HCT116 (cell line): ENCODE data around the gene VANGL1. TPM values are rescaled to one million over a fixed set of nuclear protein-coding genes. Genes with fewer than 3 reads are reported as not detected.

ENCODE experiments used
- ATAC-seq: fragments of 200-7000 bp; cut with Tn5 transposase; 2 replicates; pipeline ENCODE4 v1.9.1; 2020; ENCODE audit warnings: mild to moderate bottlenecking, moderate library complexity
- BruUV-seq: library from RNA; stranded (reverse); fragments of 400-500 nt; replicated peaks from 2 replicates; lab custom pipeline; 2021; lab: Mats Ljungman, UMichigan
- CTCF ChIA-PET: fragments of 300-600 bp; sonication (Branson Sonifier 250); formaldehyde crosslinking; loops from one replicate; lab custom pipeline; 2021; ENCODE audit warnings: antibody characterized with exemption; lab: Charles Lee
- POLR2A ChIA-PET: fragments of 300-600, 350-600 bp; sonication (Branson Sonifier 250); formaldehyde crosslinking; loops from one replicate; lab custom pipeline; 2021; ENCODE audit warnings: antibody characterized with exemption; lab: Charles Lee
- RAD21 ChIA-PET, 2 experiments: fragments of 300-600 bp; sonication (Branson Sonifier 250); formaldehyde crosslinking; loops; one replicate each; lab custom pipeline; 2023; ENCODE audit warnings: low total read pairs in 2 of 2; ENCODE audit not compliant: uncharacterized antibody in 2 of 2, unreplicated experiment in 2 of 2, low non-redundant PET in 1 of 2; lab: Charles Lee
- DNase-seq: peaks from one replicate; pipeline ENCODE4 v3.0.0-alpha.2; 2010; ENCODE audit warnings: low read depth, low spot score
- H2AFZ ChIP-seq: fragments of 200-600 bp; shearing (Covaris generic), sonication (generic); 2 replicates; pipeline ENCODE4 v1.6.1; 2017; ENCODE audit warnings: low read depth, mixed run types, mixed read lengths, antibody characterized with exemption, low read length; ENCODE audit not compliant: poor library complexity, severe bottlenecking
- H3K27ac ChIP-seq: 2 replicates; pipeline ENCODE4 v1.5.1; 2012; ENCODE audit warnings: low read depth, low read length
- H3K27me3 ChIP-seq: fragments of 200-600 bp; sonication (generic); 2 replicates; pipeline ENCODE4 v1.6.1; 2016; ENCODE audit warnings: mixed run types, low read length, mixed read lengths; ENCODE audit not compliant: insufficient read depth
- H3K36me3 ChIP-seq, 2 experiments: fragments of 200-500 bp in 1 of 2; fragments of 200-600 bp in 1 of 2; sonication (Bioruptor generic) in 1 of 2; sonication (generic) in 1 of 2; 2 replicates each; pipeline versions ENCODE4 v1.5.1 to v1.6.1; 2014 to 2016; ENCODE audit warnings: low read length in 2 of 2, inconsistent platforms in 1 of 2, mixed read lengths in 1 of 2, mixed run types in 1 of 2; ENCODE audit not compliant: insufficient read depth in 2 of 2, control insufficient read depth in 1 of 2
- H3K4me1 ChIP-seq, 2 experiments: fragments of 200-600 bp in 1 of 2; sonication (generic) in 1 of 2; 2 replicates each; pipeline versions ENCODE4 v1.5.1 to v1.6.1; 2012 to 2017; ENCODE audit warnings: low read length in 2 of 2, inconsistent platforms in 1 of 2, mild to moderate bottlenecking in 1 of 2, mixed read lengths in 1 of 2, mixed run types in 1 of 2, moderate library complexity in 1 of 2; ENCODE audit not compliant: insufficient read depth in 2 of 2, control insufficient read depth in 1 of 2
- H3K4me2 ChIP-seq: fragments of 200-600 bp; sonication (generic); 2 replicates; pipeline ENCODE4 v1.6.1; 2017; ENCODE audit warnings: mixed run types, low read length, mixed read lengths
- H3K4me3 ChIP-seq, 2 experiments: fragments of 200-600 bp in 1 of 2; sonication (generic) in 1 of 2; replicated peaks in 1 of 2; 2 replicates each; pipeline ENCODE4 v1.5.1; 2011 to 2016; ENCODE audit warnings: low read length in 2 of 2, control low read depth in 1 of 2, low read depth in 1 of 2, mild to moderate bottlenecking in 1 of 2, mixed read lengths in 1 of 2, mixed run types in 1 of 2
- H3K79me2 ChIP-seq: fragments of 200-600 bp; sonication (generic); 2 replicates; pipeline ENCODE4 v1.6.1; 2017; ENCODE audit warnings: mild to moderate bottlenecking, mixed run types, low read length, moderate library complexity, mixed read lengths; ENCODE audit not compliant: insufficient read depth
- H3K9ac ChIP-seq: fragments of 200-600 bp; sonication (generic); 2 replicates; pipeline ENCODE4 v1.6.1; 2016; ENCODE audit warnings: low read length, mixed read lengths
- H3K9me2 ChIP-seq: fragments of 200-600 bp; sonication (generic), shearing (Covaris generic); 2 replicates; pipeline ENCODE4 v1.6.1; 2017; ENCODE audit warnings: mixed run types, mild to moderate bottlenecking, moderate library complexity; ENCODE audit not compliant: insufficient read depth
- H3K9me3 ChIP-seq, 2 experiments: fragments of 200-500 bp in 1 of 2; fragments of 200-600 bp in 1 of 2; sonication (Bioruptor generic) in 1 of 2; sonication (generic) in 1 of 2; 2 replicates each; pipeline ENCODE4 v1.6.1; 2014 to 2017; ENCODE audit warnings: low read length in 2 of 2, mixed read lengths in 2 of 2, inconsistent platforms in 1 of 2, low read depth in 1 of 2, mild to moderate bottlenecking in 1 of 2, mixed run types in 1 of 2, moderate library complexity in 1 of 2; ENCODE audit not compliant: control insufficient read depth in 1 of 2, insufficient read depth in 1 of 2
- H4K20me1 ChIP-seq: fragments of 200-600 bp; sonication (generic), shearing (Covaris generic); 2 replicates; pipeline ENCODE4 v1.6.1; 2017; ENCODE audit warnings: mixed run types, mild to moderate bottlenecking, moderate library complexity; ENCODE audit not compliant: insufficient read depth
- ATF3 ChIP-seq: IDR thresholded peaks from 2 replicates; pipeline ENCODE4 v1.6.1; 2012
- CBX3 ChIP-seq: IDR thresholded peaks from 2 replicates; pipeline ENCODE4 v1.6.1; 2012; ENCODE audit warnings: low read depth
- CEBPB ChIP-seq: IDR thresholded peaks from 2 replicates; pipeline ENCODE4 v1.6.1; 2012; ENCODE audit warnings: low read depth
- CTCF ChIP-seq, 3 experiments: fragments of 200-600 bp in 1 of 3; sonication (generic) in 1 of 3; IDR thresholded peaks in 2 of 3; conservative IDR thresholded peaks in 1 of 3; 2 replicates each; pipeline ENCODE4 v1.5.1; 2012 to 2017; ENCODE audit warnings: low read depth in 2 of 3, low read length in 2 of 3, antibody characterized with exemption in 1 of 3, borderline replicate concordance in 1 of 3, control low read depth in 1 of 3, mild to moderate bottlenecking in 1 of 3, mixed read lengths in 1 of 3, mixed run types in 1 of 3, moderate library complexity in 1 of 3; ENCODE audit not compliant: insufficient read depth in 1 of 3
- EGR1 ChIP-seq: IDR thresholded peaks from 2 replicates; pipeline ENCODE4 v1.6.1; 2012; ENCODE audit warnings: low read depth
- ELF1 ChIP-seq: IDR thresholded peaks from 2 replicates; pipeline ENCODE4 v1.6.1; 2012; ENCODE audit warnings: low read depth, borderline replicate concordance
- EZH2phosphoT487 ChIP-seq: fragments of 200-600 bp; IDR thresholded peaks from 2 replicates; pipeline ENCODE4 v1.6.1; 2018; ENCODE audit warnings: antibody characterized with exemption, borderline replicate concordance
- POLR2A ChIP-seq: IDR thresholded peaks from 2 replicates; pipeline ENCODE4 v1.7.0; 2011; ENCODE audit warnings: borderline replicate concordance; ENCODE audit not compliant: insufficient read depth, insufficient read length; ENCODE audit errors: extremely low read depth
- REST ChIP-seq: IDR thresholded peaks from 2 replicates; pipeline ENCODE4 v1.6.1; 2012; ENCODE audit warnings: low read depth
- SRF ChIP-seq: IDR thresholded peaks from 2 replicates; pipeline ENCODE4 v1.6.1; 2012; ENCODE audit warnings: low read depth
- TCF7L2 ChIP-seq: IDR thresholded peaks from 2 replicates; pipeline ENCODE4 v1.7.0; 2011; ENCODE audit warnings: borderline replicate concordance, inconsistent platforms; ENCODE audit not compliant: insufficient read depth, insufficient read length; ENCODE audit errors: extremely low read depth
- YY1 ChIP-seq: IDR thresholded peaks from 2 replicates; pipeline ENCODE4 v1.6.1; 2011; ENCODE audit warnings: low read length, low read depth, moderate library complexity, mild to moderate bottlenecking; ENCODE audit not compliant: insufficient replicate concordance; ENCODE audit errors: extremely low read depth
- intact Hi-C: fragments of 100-400 bp; cut with micrococcal nuclease; formaldehyde crosslinking; loops from 2 replicates; pipeline ENCODE4 v1.10.0; 2022
- total RNA-seq: library from RNA; stranded (reverse); gene quantifications from one replicate; pipeline ENCODE4 v1.2.1, GENCODE V29; 2021; ENCODE audit not compliant: unreplicated experiment

The VANGL1 gene
- total RNA-seq, 1 experiment from 2014 or later, result 23.5 TPM

- no peak overlapping the region for H3K4me2 ChIP-seq
- no peaks in the 10 kb centered on the region for H3K9me3 ChIP-seq
- H3K79me2 ChIP-seq, result no peaks in the 10 kb centered on the region
- RAD21 ChIA-PET, result interaction anchor here (1.2 to 1.5 kb wide), 3 partner anchors 98 to 793 kb away, joined by 3 to 12 read pairs (median 10); no protein-coding TSS in a partner anchor
- CTCF ChIA-PET, result interaction anchor here (0.8 to 4.0 kb wide), 26 partner anchors 9 to 794 kb away, joined by 3 to 32 read pairs (median 6); no protein-coding TSS in a partner anchor
- no peak overlapping the region for H3K27ac ChIP-seq
- no peaks in the 10 kb centered on the region for H3K36me3 ChIP-seq
- POLR2A ChIA-PET, result no interaction called here
- no peaks in the 10 kb centered on the region for H4K20me1 ChIP-seq
- no peak for DNase-seq
- no peak overlapping the region for H3K9ac ChIP-seq
- H3K9me2 ChIP-seq, result no peaks in the 10 kb centered on the region
- no peak overlapping the region for H2AFZ ChIP-seq
- BruUV-seq, result no TSS peak
- H3K27me3 ChIP-seq, result no peaks in the 10 kb centered on the region
- TF ChIP-seq POLR2A (no peak), TCF7L2 (no peak), YY1 (no peak), SRF (no peak), REST (no peak), ELF1 (no peak), CEBPB (no peak), CBX3 (no peak), EZH2phosphoT487 (no peak), ATF3 (no peak), CTCF (IDR thresholded peaks at IDR 0.05 in 2 of 3, conservative IDR thresholded peaks at IDR 0.05 in 1 of 3; ENCODE audit: borderline replicate concordance in 1 of 3, insufficient read depth in 1 of 3, low read depth in 2 of 3, low read length in 2 of 3) (no peak), EGR1 (no peak)
- ATAC-seq, result no peak
- intact Hi-C loops, result loop anchor here (1.0 to 5.0 kb wide), 3 partner anchors 56 to 98 kb away; no protein-coding TSS in a partner anchor
- H3K4me1 ChIP-seq, result no peaks in the 10 kb centered on the region
- H3K4me3 ChIP-seq, result no peak overlapping the region
These were observed 64.2 kb downstream of the VANGL1 start for GRCh38 chr1:115705963-115706362.
